ENCODE data around the gene LRMDA.

DNA sequence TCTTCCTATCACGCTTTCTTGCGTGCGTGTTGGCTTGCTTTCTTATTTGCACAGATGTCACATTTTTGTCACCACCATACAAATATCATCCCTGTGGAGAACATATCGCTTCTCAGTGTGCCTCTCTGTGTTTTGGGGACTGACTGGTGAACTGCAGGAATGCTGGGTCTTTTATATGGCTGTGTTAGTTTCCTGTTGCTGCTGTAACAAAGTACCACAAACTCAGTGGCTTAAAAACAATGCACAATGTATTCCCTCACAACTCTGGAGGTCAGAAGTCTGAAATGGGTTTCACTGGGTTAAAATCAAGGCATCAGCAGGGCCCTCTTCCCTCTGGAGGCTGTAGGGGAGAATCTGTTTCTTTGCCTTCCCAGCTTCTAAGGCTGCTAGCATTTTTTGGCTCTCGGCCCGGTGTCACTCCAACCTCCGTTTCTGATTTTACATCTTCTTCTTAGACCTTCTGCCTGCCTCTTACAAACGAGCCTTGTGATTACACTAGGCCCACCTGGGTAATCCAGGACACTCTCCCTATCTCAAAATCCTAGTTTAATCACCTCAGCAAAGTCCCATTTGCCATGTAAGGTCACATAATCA, 82.0 kb downstream of the LRMDA start:
- TF ChIP-seq, protein P1, sequence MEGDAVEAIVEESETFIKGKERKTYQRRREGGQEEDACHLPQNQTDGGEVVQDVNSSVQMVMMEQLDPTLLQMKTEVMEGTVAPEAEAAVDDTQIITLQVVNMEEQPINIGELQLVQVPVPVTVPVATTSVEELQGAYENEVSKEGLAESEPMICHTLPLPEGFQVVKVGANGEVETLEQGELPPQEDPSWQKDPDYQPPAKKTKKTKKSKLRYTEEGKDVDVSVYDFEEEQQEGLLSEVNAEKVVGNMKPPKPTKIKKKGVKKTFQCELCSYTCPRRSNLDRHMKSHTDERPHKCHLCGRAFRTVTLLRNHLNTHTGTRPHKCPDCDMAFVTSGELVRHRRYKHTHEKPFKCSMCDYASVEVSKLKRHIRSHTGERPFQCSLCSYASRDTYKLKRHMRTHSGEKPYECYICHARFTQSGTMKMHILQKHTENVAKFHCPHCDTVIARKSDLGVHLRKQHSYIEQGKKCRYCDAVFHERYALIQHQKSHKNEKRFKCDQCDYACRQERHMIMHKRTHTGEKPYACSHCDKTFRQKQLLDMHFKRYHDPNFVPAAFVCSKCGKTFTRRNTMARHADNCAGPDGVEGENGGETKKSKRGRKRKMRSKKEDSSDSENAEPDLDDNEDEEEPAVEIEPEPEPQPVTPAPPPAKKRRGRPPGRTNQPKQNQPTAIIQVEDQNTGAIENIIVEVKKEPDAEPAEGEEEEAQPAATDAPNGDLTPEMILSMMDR (IDR thresholded peaks at IDR 0.05): no peak
- TF ChIP-seq CBX8 (IDR thresholded peaks at IDR 0.05) (no peak), MAZ (IDR thresholded peaks at IDR 0.05; ENCODE audit: borderline replicate concordance, low read depth, low read length) (no peak), NR3C1 (IDR thresholded peaks at IDR 0.05) (no peak), CBX2 (IDR thresholded peaks at IDR 0.05; ENCODE audit: borderline replicate concordance, low read depth) (no peak), POLR2A (IDR thresholded peaks at IDR 0.05; ENCODE audit: low read length) (no peak), JUN (IDR thresholded peaks at IDR 0.05) (no peak)
- TF ChIP-seq, protein P2, sequence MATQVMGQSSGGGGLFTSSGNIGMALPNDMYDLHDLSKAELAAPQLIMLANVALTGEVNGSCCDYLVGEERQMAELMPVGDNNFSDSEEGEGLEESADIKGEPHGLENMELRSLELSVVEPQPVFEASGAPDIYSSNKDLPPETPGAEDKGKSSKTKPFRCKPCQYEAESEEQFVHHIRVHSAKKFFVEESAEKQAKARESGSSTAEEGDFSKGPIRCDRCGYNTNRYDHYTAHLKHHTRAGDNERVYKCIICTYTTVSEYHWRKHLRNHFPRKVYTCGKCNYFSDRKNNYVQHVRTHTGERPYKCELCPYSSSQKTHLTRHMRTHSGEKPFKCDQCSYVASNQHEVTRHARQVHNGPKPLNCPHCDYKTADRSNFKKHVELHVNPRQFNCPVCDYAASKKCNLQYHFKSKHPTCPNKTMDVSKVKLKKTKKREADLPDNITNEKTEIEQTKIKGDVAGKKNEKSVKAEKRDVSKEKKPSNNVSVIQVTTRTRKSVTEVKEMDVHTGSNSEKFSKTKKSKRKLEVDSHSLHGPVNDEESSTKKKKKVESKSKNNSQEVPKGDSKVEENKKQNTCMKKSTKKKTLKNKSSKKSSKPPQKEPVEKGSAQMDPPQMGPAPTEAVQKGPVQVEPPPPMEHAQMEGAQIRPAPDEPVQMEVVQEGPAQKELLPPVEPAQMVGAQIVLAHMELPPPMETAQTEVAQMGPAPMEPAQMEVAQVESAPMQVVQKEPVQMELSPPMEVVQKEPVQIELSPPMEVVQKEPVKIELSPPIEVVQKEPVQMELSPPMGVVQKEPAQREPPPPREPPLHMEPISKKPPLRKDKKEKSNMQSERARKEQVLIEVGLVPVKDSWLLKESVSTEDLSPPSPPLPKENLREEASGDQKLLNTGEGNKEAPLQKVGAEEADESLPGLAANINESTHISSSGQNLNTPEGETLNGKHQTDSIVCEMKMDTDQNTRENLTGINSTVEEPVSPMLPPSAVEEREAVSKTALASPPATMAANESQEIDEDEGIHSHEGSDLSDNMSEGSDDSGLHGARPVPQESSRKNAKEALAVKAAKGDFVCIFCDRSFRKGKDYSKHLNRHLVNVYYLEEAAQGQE (IDR thresholded peaks at IDR 0.05): no peak

Data from A549 (cell line).